Left renal pelvis (tissue), 4 donors: ENCODE results near the gene UNC13C. TPM values are rescaled to one million over a fixed set of nuclear protein-coding genes. Genes with fewer than 3 reads are reported as not detected.

Experiments
- DNase-seq, 4 donors: peaks; one replicate each; pipeline ENCODE4 v3.0.0-alpha.2; 2013; ENCODE audit warnings: low read depth in 4 of 4, low spot score in 3 of 4
- polyA plus RNA-seq, 4 donors: library from polyadenylated mRNA; unstranded; fragments of 120-200 nt; gene quantifications; one replicate each; pipeline ENCODE4 v1.2.1, GENCODE V29; 2013; ENCODE audit not compliant: insufficient read length in 4 of 4

UNC13C gene
- polyA plus RNA-seq, 4 donors, result 2.0 to 10.0 (median 9.2) TPM

GRCh38 chr15:54282228-54282836, 304.1 kb downstream of the UNC13C start:
- no peak for DNase-seq

GRCh38 chr15:54288049-54288448, 309.8 kb downstream of the UNC13C start:
- no peak for DNase-seq

GRCh38 chr15:54289590-54290136, 311.4 kb downstream of the UNC13C start:
- no peak for DNase-seq

GRCh38 chr15:54298396-54298795, 320.2 kb downstream of the UNC13C start:
- DNase-seq, result no peak

- no peak for DNase-seq
Observed at GRCh38 chr15:54304321-54304720, 326.1 kb downstream of the UNC13C start.

GRCh38 chr15:54305138-54305537, 326.9 kb downstream of the UNC13C start:
- DNase-seq, result no peak

- no peak for DNase-seq
Observed at GRCh38 chr15:54307252-54307902, 329.1 kb downstream of the UNC13C start.

GRCh38 chr15:54307926-54308325, 329.7 kb downstream of the UNC13C start:
- DNase-seq, result no peak

- DNase-seq, result no peak
Observed at GRCh38 chr15:54312528-54312927, 334.3 kb downstream of the UNC13C start.

GRCh38 chr15:54321426-54321825, 343.2 kb downstream of the UNC13C start:
- DNase-seq, result no peak

GRCh38 chr15:54322341-54322740, 344.1 kb downstream of the UNC13C start:
- DNase-seq, result no peak

GRCh38 chr15:54345301-54345700, 367.1 kb downstream of the UNC13C start:
- no peak for DNase-seq

GRCh38 chr15:54345827-54346226, 367.6 kb downstream of the UNC13C start:
- DNase-seq, result no peak

- no peak for DNase-seq
Observed at GRCh38 chr15:54347082-54347827, 369.0 kb downstream of the UNC13C start.

- no peak for DNase-seq
Observed at GRCh38 chr15:54353726-54354125, 375.5 kb downstream of the UNC13C start.

- no peak for DNase-seq
Observed at GRCh38 chr15:54354341-54354740, 376.1 kb downstream of the UNC13C start.

GRCh38 chr15:54364961-54365360, 386.7 kb downstream of the UNC13C start:
- no peak for DNase-seq

GRCh38 chr15:54373332-54373731, 395.1 kb downstream of the UNC13C start:
- no peak for DNase-seq

- DNase-seq, result no peak
Observed at GRCh38 chr15:54374184-54374952, 396.1 kb downstream of the UNC13C start.

- no peak for DNase-seq
Observed at GRCh38 chr15:54387799-54388198, 409.6 kb downstream of the UNC13C start.

- no peak for DNase-seq
Observed at GRCh38 chr15:54388746-54389145, 410.5 kb downstream of the UNC13C start.
